Prostate gland (tissue), 2 donors: Measurements from ENCODE around the gene MBD2.

Source experiments
- CTCF ChIP-seq, 4 experiments: fragments of 200-600 bp in 2 of 4; fragments of 450-650 bp in 2 of 4; sonication (generic) in 2 of 4; IDR thresholded peaks; 1 replicate in 3 of 4; 2 replicates in 1 of 4; pipeline ENCODE4 v1.5.1; 2016 to 2019; ENCODE audit warnings: antibody characterized with exemption in 4 of 4, mild to moderate bottlenecking in 2 of 4, moderate library complexity in 2 of 4
- POLR2A ChIP-seq: fragments of 450-650 bp; IDR thresholded peaks from one replicate; pipeline ENCODE4 v1.6.1; 2016; ENCODE audit warnings: antibody characterized with exemption, mild to moderate bottlenecking
- POLR2AphosphoS5 ChIP-seq: sonication (generic); formaldehyde crosslinking; IDR thresholded peaks from one replicate; pipeline ENCODE4 v1.6.1; 2017; ENCODE audit warnings: antibody characterized with exemption

GRCh38 chr18:54155412-54155811 is 69.1 kb downstream of the MBD2 start:
- no peak for TF ChIP-seq POLR2AphosphoS5
- no peak for TF ChIP-seq CTCF (IDR thresholded peaks at IDR 0.05)
- no peak for TF ChIP-seq POLR2A
